Mesendoderm (in vitro differentiated cells): ENCODE measurements around the gene PCDHB7.
A peak's percentile ranks its signal among the peaks of the same experiment; 100 is the strongest.
"Not testable (repeated sequence)": the region's sequence is repeated elsewhere in the genome, so short reads cannot be mapped to it uniquely, and the experiment has no call there.

Experiments used
- DNase-seq: peaks from one replicate; pipeline ENCODE4 v3.0.0; 2013
- H2AK5ac ChIP-seq: 2 replicates; pipeline ENCODE4 v1.6.1; 2013; ENCODE audit warnings: low read length, inconsistent platforms
- H2BK120ac ChIP-seq: 2 replicates; pipeline ENCODE4 v1.6.1; 2013; ENCODE audit warnings: low read depth, mild to moderate bottlenecking, low read length, moderate library complexity, mixed read lengths
- H2BK15ac ChIP-seq: replicated peaks from 2 replicates; pipeline ENCODE4 v1.6.1; 2013; ENCODE audit warnings: low read depth, mild to moderate bottlenecking, moderate library complexity
- H2BK5ac ChIP-seq: 2 replicates; pipeline ENCODE4 v1.6.1; 2013; ENCODE audit warnings: low read length, inconsistent platforms
- H3K18ac ChIP-seq: 2 replicates; pipeline ENCODE4 v1.6.1; 2013; ENCODE audit warnings: mild to moderate bottlenecking, low read length, mixed read lengths
- H3K23ac ChIP-seq: one replicate; pipeline ENCODE4 v1.6.1; 2013; ENCODE audit warnings: low read length
- H3K27ac ChIP-seq: 2 replicates; pipeline ENCODE4 v1.5.1; 2013; ENCODE audit warnings: low read depth, mild to moderate bottlenecking, inconsistent platforms, low read length, moderate library complexity
- H3K27me3 ChIP-seq: 2 replicates; pipeline ENCODE4 v1.6.1; 2013; ENCODE audit warnings: low read length, control low read depth, mild to moderate bottlenecking, inconsistent platforms; ENCODE audit not compliant: insufficient read depth, poor library complexity
- H3K36me3 ChIP-seq: 2 replicates; pipeline ENCODE4 v1.6.1; 2013; ENCODE audit warnings: low read length, inconsistent platforms; ENCODE audit not compliant: control insufficient read depth, insufficient read depth
- H3K4ac ChIP-seq: one replicate; pipeline ENCODE4 v1.6.1; 2013; ENCODE audit warnings: low read depth, mild to moderate bottlenecking, low read length, moderate library complexity
- H3K4me1 ChIP-seq: 2 replicates; pipeline ENCODE4 v1.6.1; 2013; ENCODE audit warnings: low read depth, low read length, inconsistent platforms; ENCODE audit not compliant: control insufficient read depth
- H3K4me2 ChIP-seq: 2 replicates; pipeline ENCODE4 v1.6.1; 2013; ENCODE audit warnings: low read length
- H3K4me3 ChIP-seq: 2 replicates; pipeline ENCODE4 v1.5.1; 2013; ENCODE audit warnings: mild to moderate bottlenecking, low read length
- H3K56ac ChIP-seq: one replicate; pipeline ENCODE4 v1.6.1; 2013; ENCODE audit warnings: low read length
- H3K79me1 ChIP-seq: 2 replicates; pipeline ENCODE4 v1.6.1; 2013; ENCODE audit warnings: low read length, inconsistent platforms
- H3K79me2 ChIP-seq: 2 replicates; pipeline ENCODE4 v1.6.1; 2013; ENCODE audit warnings: mild to moderate bottlenecking, low read length; ENCODE audit not compliant: control insufficient read depth, insufficient read depth
- H3K9ac ChIP-seq: 2 replicates; pipeline ENCODE4 v1.6.1; 2013; ENCODE audit warnings: low read length, inconsistent platforms
- H4K5ac ChIP-seq: one replicate; pipeline ENCODE4 v1.6.1; 2013; ENCODE audit warnings: low read length
- H4K8ac ChIP-seq: one replicate; pipeline ENCODE4 v1.6.1; 2013; ENCODE audit warnings: low read depth, mild to moderate bottlenecking, control low read depth, low read length, moderate library complexity
- WGBS: extraction: QIAGEN DNeasy Blood & Tissue Kit; methylation state at CpG from one replicate; pipeline ENCODE4 v1.1.7; 2013; ENCODE audit warnings: low lambda C conversion rate, missing lambda C conversion rate; ENCODE audit not compliant: insufficient coverage; ENCODE audit errors: extremely low coverage; 5-methylcytosine and 5-hydroxymethylcytosine counted together

The PCDHB7 gene

GRCh38 chr5:141184117-141184855, 11.8 kb downstream of the PCDHB7 start:
- H4K8ac ChIP-seq, H3K4me2 ChIP-seq: not testable (repeated sequence)
- WGBS, result no CpG with 5 or more reads among the region's 69 CpGs

GRCh38 chr5:141186897-141187512, 14.6 kb downstream of the PCDHB7 start, which contains the start of gene PCDHB9:
PCDHB9 (plus strand) TSS chr5:141187161; CDS start chr5:141187319, 158 bp downstream.
- no peak within 1 kb of the TSS for H3K4me3 ChIP-seq

More at GRCh38 chr5:141184117-141184855, 11.8 kb downstream of the PCDHB7 start:
- not testable (repeated sequence) for H4K5ac ChIP-seq, H3K18ac ChIP-seq, H3K4ac ChIP-seq, H3K9ac ChIP-seq, H2AK5ac ChIP-seq, H2BK5ac ChIP-seq, H2BK120ac ChIP-seq, DNase-seq, H3K36me3 ChIP-seq, H3K79me2 ChIP-seq, H3K79me1 ChIP-seq, H3K27me3 ChIP-seq, H3K27ac ChIP-seq, H3K23ac ChIP-seq, H3K56ac ChIP-seq, H3K4me3 ChIP-seq, H3K4me1 ChIP-seq, H2BK15ac ChIP-seq

GRCh38 chr5:141188682-141189081, 16.2 kb downstream of the PCDHB7 start:
- H3K36me3 ChIP-seq, H2BK5ac ChIP-seq, H3K4ac ChIP-seq, H2AK5ac ChIP-seq, H3K27me3 ChIP-seq, H3K23ac ChIP-seq, H3K56ac ChIP-seq, H3K79me1 ChIP-seq, DNase-seq, H2BK15ac ChIP-seq, H3K27ac ChIP-seq, H4K5ac ChIP-seq, H4K8ac ChIP-seq, H3K18ac ChIP-seq, H3K4me2 ChIP-seq, H2BK120ac ChIP-seq, H3K4me1 ChIP-seq, H3K79me2 ChIP-seq, H3K9ac ChIP-seq, H3K4me3 ChIP-seq: not testable (repeated sequence)
- WGBS, result no CpG with 5 or more reads among the region's 37 CpGs

More at GRCh38 chr5:141186897-141187512, 14.6 kb downstream of the PCDHB7 start, which contains the start of gene PCDHB9:
- Histone ChIP-seq H3K4ac (no peak within 1 kb of the TSS), H4K8ac (peak within 1 kb of the TSS; percentile 39), H3K27ac (no peak within 1 kb of the TSS), H3K4me2 (no peak within 1 kb of the TSS), H2BK15ac (no peak within 1 kb of the TSS), H2BK120ac (no peak within 1 kb of the TSS), H3K9ac (peak within 1 kb of the TSS; percentile 8), H2AK5ac (no peak within 1 kb of the TSS), H3K18ac (peak within 1 kb of the TSS; percentile 30), H3K23ac (no peak within 1 kb of the TSS), H3K56ac (no peak within 1 kb of the TSS), H3K79me1 (no peaks in the 10 kb centered on the region), H3K4me1 (no peaks in the 10 kb centered on the region), H3K27me3 (no peaks in the 10 kb centered on the region), H2BK5ac (no peak within 1 kb of the TSS), H3K79me2 (no peaks in the 10 kb centered on the region), H3K36me3 (no peaks in the 10 kb centered on the region), H4K5ac (no peak within 1 kb of the TSS)
- peak; percentile 73 for DNase-seq
- no CpG with 5 or more reads among the region's 9 CpGs for WGBS

- not testable (repeated sequence) for H4K5ac ChIP-seq, H3K23ac ChIP-seq, H3K27me3 ChIP-seq, H2AK5ac ChIP-seq, H3K4me2 ChIP-seq, H3K4ac ChIP-seq, H3K9ac ChIP-seq, H3K79me2 ChIP-seq, H3K4me1 ChIP-seq, H2BK15ac ChIP-seq, H3K79me1 ChIP-seq, H2BK120ac ChIP-seq, H3K27ac ChIP-seq, H3K4me3 ChIP-seq, DNase-seq, H2BK5ac ChIP-seq, H3K18ac ChIP-seq, H3K56ac ChIP-seq, H3K36me3 ChIP-seq, H4K8ac ChIP-seq
- WGBS, result no CpG with 5 or more reads among the region's 35 CpGs
Observed at GRCh38 chr5:141189131-141189530, 16.7 kb downstream of the PCDHB7 start.

- Histone ChIP-seq H4K8ac (no peak within 1 kb of the TSS), H3K79me2 (no peaks in the 10 kb centered on the region), H3K79me1 (no peaks in the 10 kb centered on the region), H2AK5ac (no peak within 1 kb of the TSS), H3K4me1 (no peaks in the 10 kb centered on the region), H3K4me3 (no peak within 1 kb of the TSS), H2BK5ac (no peak within 1 kb of the TSS), H3K18ac (no peak within 1 kb of the TSS), H3K4ac (no peak within 1 kb of the TSS), H3K23ac (no peak within 1 kb of the TSS), H3K27me3 (no peaks in the 10 kb centered on the region), H2BK120ac (no peak within 1 kb of the TSS), H4K5ac (no peak within 1 kb of the TSS), H3K27ac (no peak within 1 kb of the TSS), H3K9ac (no peak within 1 kb of the TSS), H3K4me2 (peak within 1 kb of the TSS; percentile 5), H3K36me3 (no peaks in the 10 kb centered on the region), H2BK15ac (no peak within 1 kb of the TSS), H3K56ac (peak within 1 kb of the TSS; percentile 6)
- no CpG with 5 or more reads among the region's 10 CpGs for WGBS
- peak; percentile 78 for DNase-seq
Observed at GRCh38 chr5:141192110-141192725, 19.8 kb downstream of the PCDHB7 start, which contains the start of gene PCDHB10. PCDHB10 (plus strand) TSS chr5:141192353; CDS start chr5:141192553, 200 bp downstream.
